A172 (cell line): ENCODE data around the gene RAB20. TPM values are rescaled to one million over a fixed set of nuclear protein-coding genes. Genes with fewer than 3 reads are reported as not detected.
"Not testable (repeated sequence)": the region's sequence is repeated elsewhere in the genome, so short reads cannot be mapped to it uniquely, and the experiment has no call there.

Experiments used
- DNase-seq: peaks from one replicate; pipeline ENCODE4 v3.0.0-alpha.2; 2015; ENCODE audit warnings: low spot score
- total RNA-seq: library from RNA; depleted of rRNA; stranded (reverse); fragments of >200 nt; shearing (Covaris generic); gene quantifications from 2 replicates; pipeline ENCODE4 v1.2.3, GENCODE V29; 2014

The RAB20 gene
- total RNA-seq, 1 experiment from 2014 or later, result 3.6 TPM

GRCh38 chr13:110554946-110555345 is 6.6 kb downstream of the RAB20 start:
- no peak for DNase-seq

- DNase-seq, result no peak
These were observed 7.2 kb downstream of the RAB20 start for GRCh38 chr13:110554227-110554836.

GRCh38 chr13:110553417-110553816 is 8.1 kb downstream of the RAB20 start:
- DNase-seq, result no peak

- DNase-seq, result no peak
These were observed 8.8 kb downstream of the RAB20 start for GRCh38 chr13:110552767-110553166.

- no peak for DNase-seq
These were observed 10.2 kb downstream of the RAB20 start for GRCh38 chr13:110551284-110551683.

- DNase-seq, result no peak
These were observed 11.7 kb downstream of the RAB20 start for GRCh38 chr13:110549795-110550160.

GRCh38 chr13:110548891-110549794 is 12.4 kb downstream of the RAB20 start:
- no peak for DNase-seq

- DNase-seq, result peak; percentile 98
These were observed 14.6 kb downstream of the RAB20 start for GRCh38 chr13:110546926-110547325.

GRCh38 chr13:110546378-110546777 is 15.1 kb downstream of the RAB20 start:
- no peak for DNase-seq

- DNase-seq, result no peak
These were observed 19.2 kb downstream of the RAB20 start for GRCh38 chr13:110542169-110542796.

GRCh38 chr13:110541526-110541920 is 20.0 kb downstream of the RAB20 start:
- no peak for DNase-seq

- no peak for DNase-seq
These were observed 20.5 kb downstream of the RAB20 start for GRCh38 chr13:110540871-110541525.

GRCh38 chr13:110539894-110540293 is 21.6 kb downstream of the RAB20 start:
- DNase-seq, result no peak

GRCh38 chr13:110538632-110539031 is 22.9 kb downstream of the RAB20 start:
- no peak for DNase-seq

GRCh38 chr13:110536006-110536693 is 25.4 kb downstream of the RAB20 start:
- DNase-seq, result no peak

GRCh38 chr13:110535526-110535925 is 26.0 kb downstream of the RAB20 start:
- no peak for DNase-seq

GRCh38 chr13:110533771-110534670 is 27.5 kb downstream of the RAB20 start:
- no peak for DNase-seq

- DNase-seq, result not testable (repeated sequence)
These were observed 29.3 kb downstream of the RAB20 start for GRCh38 chr13:110532258-110532657.

- DNase-seq, result no peak
These were observed 29.8 kb downstream of the RAB20 start for GRCh38 chr13:110531671-110532083.

GRCh38 chr13:110531100-110531499 is 30.4 kb downstream of the RAB20 start:
- no peak for DNase-seq
